H1 (cell line): Measurements from ENCODE around the gene CD200. TPM values are rescaled to one million over a fixed set of nuclear protein-coding genes. Genes with fewer than 3 reads are reported as not detected.

Experiments used
- BRCA1 ChIP-seq: IDR thresholded peaks from 2 replicates; pipeline ENCODE4 v1.6.1; 2012; ENCODE audit warnings: low read depth, low read length, improper control_type of control experiment
- CHD2 ChIP-seq: IDR thresholded peaks from 2 replicates; pipeline ENCODE4 v1.6.1; 2012; ENCODE audit warnings: low read length, improper control_type of control experiment
- CREB1 ChIP-seq: IDR thresholded peaks from 2 replicates; pipeline ENCODE4 v1.6.1; 2012; ENCODE audit warnings: inconsistent platforms
- NRF1 ChIP-seq: IDR thresholded peaks from 2 replicates; pipeline ENCODE4 v1.6.1; 2011; ENCODE audit warnings: mild to moderate bottlenecking, low read depth, low read length, improper control_type of control experiment
- POLR2A ChIP-seq, 2 experiments: IDR thresholded peaks; 1 replicate in 1 of 2; 2 replicates in 1 of 2; pipeline ENCODE4 v1.6.1; 2011; ENCODE audit warnings: low read depth in 2 of 2, low read length in 2 of 2, mild to moderate bottlenecking in 2 of 2; ENCODE audit errors: control extremely low read depth in 1 of 2
- RXRA ChIP-seq: IDR thresholded peaks from 2 replicates; pipeline ENCODE4 v1.6.1; 2011; ENCODE audit warnings: low read depth, mild to moderate bottlenecking, low read length, moderate library complexity; ENCODE audit not compliant: insufficient read depth
- SP2 ChIP-seq: IDR thresholded peaks from 2 replicates; pipeline ENCODE4 v1.6.1; 2012; ENCODE audit warnings: mild to moderate bottlenecking, low read length, inconsistent platforms
- polyA plus RNA-seq, 7 experiments: library from polyadenylated mRNA; depleted of rRNA in 3 of 7; stranded (reverse) in 5 of 7; unstranded in 2 of 7; fragments of >200 nt in 5 of 7; fragments of 200-250 nt in 2 of 7; gene quantifications; 1 replicate in 5 of 7; 2 replicates in 1 of 7; 4 replicates in 1 of 7; pipeline versions ENCODE4 v1.2.1 to v1.2.3, GENCODE V29; 2011 to 2013; ENCODE audit warnings: missing spikeins in 2 of 7, mixed read lengths in 2 of 7
- total RNA-seq: library from RNA; stranded (reverse); fragmentation: NEBNext Ultra II Directional; extraction: Animal tissue kit (Norgen Biotek cat#: 25700); gene quantifications from 2 replicates; pipeline ENCODE4 v1.2.1, GENCODE V29; 2021

Gene CD200
- total and polyA plus RNA-seq, 2 of the 8 experiments (the other 6 are each of a cell fraction or from before 2014, with no cell fraction given): 45.8 to 50.2 TPM

DNA sequence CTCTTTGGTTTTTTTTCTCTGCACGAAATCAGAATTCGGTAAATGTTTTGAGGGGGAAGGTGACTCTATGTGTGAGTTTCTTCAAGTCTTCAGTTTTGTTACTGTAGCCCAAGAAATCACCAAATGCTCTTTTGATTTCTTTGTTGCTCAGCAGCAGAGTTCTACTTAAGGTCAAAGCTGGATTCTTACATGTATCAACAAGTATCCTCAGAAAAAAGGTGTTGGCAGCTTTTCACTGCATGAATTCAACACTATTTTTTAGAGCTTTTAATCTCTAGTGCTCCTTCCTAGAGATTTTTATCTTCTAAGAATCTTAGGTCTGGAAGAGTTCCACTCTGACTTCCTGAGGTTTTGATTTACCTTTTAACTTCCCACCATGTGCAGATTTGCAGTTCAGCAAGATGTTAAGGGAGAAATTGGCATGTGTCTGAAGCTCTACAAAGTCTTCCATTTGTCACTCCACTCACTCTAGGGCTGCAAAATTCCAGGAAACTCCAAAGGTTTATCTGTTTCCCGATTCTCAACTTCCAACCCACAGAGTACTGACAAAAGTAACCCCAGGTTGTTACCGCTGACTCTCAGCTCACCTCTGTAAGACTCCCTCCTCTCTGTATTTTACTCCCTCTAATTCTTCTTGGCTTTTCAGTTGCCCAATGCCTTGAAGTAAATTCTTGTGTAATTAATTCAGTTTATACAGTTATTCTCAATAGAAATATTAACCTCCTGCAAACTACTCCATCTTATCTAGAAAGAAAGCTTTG, 13.3 kb upstream of the CD200 start (continued):
- TF ChIP-seq NRF1: no peak
- TF ChIP-seq SP2: no peak
- TF ChIP-seq RXRA: no peak
- no peak for TF ChIP-seq POLR2A (IDR thresholded peaks at IDR 0.05; ENCODE audit: control extremely low read depth in 1 of 2, low read depth in 2 of 2, low read length in 2 of 2)
- no peak for TF ChIP-seq BRCA1
- TF ChIP-seq CHD2: no peak
- TF ChIP-seq CREB1: no peak
